GM12873 (cell line): ENCODE measurements around the gene PODNL1.

Experiments used
- TF ChIP-seq, protein P1 (sequence below): IDR thresholded peaks from 2 replicates; pipeline ENCODE4 v1.5.1; 2012; ENCODE audit warnings: low read depth, mild to moderate bottlenecking, moderate library complexity, low read length, control low read depth; ENCODE audit not compliant: insufficient read depth; ENCODE audit errors: missing control alignments

Gene PODNL1

DNA sequence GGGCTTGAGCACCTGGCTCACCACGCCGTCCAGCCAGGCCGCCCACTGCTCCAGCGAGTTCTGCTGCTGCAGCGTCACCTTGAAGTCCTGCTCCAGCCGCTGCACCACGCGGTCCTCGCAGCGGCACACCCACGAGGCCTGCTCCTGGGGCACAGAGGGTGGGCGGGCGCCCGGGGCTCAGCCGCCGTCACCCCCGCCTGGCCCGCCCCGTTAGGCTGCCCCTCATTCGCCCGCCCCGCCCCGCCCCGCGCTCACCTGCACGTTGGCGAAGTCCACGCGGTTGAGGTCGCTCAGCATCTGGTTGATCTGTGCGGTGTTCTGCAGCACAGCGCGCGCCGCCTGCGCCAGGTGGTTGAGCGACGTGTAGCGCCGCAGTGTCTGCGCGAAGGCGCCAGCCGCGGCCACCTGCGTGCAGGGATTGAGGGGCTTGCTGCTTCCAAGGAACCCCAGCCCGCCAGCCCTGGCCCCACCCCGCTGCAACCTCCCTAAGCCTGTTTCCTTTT lies 25.4 kb upstream of the PODNL1 start:
- TF ChIP-seq, protein P1, sequence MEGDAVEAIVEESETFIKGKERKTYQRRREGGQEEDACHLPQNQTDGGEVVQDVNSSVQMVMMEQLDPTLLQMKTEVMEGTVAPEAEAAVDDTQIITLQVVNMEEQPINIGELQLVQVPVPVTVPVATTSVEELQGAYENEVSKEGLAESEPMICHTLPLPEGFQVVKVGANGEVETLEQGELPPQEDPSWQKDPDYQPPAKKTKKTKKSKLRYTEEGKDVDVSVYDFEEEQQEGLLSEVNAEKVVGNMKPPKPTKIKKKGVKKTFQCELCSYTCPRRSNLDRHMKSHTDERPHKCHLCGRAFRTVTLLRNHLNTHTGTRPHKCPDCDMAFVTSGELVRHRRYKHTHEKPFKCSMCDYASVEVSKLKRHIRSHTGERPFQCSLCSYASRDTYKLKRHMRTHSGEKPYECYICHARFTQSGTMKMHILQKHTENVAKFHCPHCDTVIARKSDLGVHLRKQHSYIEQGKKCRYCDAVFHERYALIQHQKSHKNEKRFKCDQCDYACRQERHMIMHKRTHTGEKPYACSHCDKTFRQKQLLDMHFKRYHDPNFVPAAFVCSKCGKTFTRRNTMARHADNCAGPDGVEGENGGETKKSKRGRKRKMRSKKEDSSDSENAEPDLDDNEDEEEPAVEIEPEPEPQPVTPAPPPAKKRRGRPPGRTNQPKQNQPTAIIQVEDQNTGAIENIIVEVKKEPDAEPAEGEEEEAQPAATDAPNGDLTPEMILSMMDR, result no peak

- TF ChIP-seq, protein P1, result no peak
These were observed 24.7 kb upstream of the PODNL1 start for GRCh38 chr19:13962699-13963602.

- TF ChIP-seq, protein P1, result no peak
These were observed 23.8 kb upstream of the PODNL1 start for GRCh38 chr19:13961826-13962698.

GRCh38 chr19:13960863-13961784 lies 22.9 kb upstream of the PODNL1 start:
- TF ChIP-seq, protein P1, result no peak

DNA sequence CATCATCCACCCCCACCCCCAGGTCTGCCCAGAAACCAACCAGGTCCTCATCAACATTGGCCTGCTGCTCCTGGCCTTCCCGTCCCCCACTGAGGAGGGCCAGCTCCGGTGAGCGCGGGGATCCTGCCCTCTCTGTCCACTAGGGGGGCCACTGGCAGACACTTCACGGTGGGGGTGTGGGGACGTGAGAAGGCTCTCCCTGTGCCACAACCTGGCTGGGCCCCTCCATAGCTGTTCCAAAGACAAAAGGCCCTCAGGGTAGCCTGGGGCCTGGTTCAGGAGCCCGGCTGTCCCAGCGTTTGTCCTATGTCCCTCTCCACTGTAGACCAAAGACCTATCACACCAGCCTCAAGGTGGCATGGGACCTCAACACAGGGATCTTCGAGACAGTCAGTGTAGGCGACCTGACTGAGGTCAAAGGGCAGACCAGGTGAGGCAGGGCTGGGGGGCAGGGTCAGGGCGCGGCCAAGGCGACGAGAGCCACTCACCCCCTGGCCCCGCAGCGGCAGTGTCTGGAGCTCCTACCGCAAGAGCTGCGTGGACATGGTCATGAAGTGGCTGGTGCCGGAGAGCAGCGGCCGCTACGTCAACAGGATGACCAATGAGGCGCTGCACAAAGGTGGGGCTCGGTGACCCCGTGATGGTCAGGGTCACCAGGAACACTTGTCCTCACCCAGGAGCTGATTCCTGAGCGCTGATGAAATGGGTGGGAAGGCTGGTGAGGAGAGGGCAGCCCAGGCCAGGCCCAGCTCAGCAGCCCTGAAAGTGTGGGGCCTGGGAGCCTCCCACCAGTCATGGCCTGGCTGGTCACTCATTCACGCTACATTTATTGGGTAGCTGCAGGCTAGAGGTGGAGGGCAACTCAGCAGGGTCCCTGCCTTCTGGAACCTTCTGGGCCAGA lies 22.0 kb upstream of the PODNL1 start:
- TF ChIP-seq, protein P1, result peak; percentile 41
